AG04449 (cell line): ENCODE data around the gene GNA15.

Experiments used
- CTCF ChIA-PET: fragments of 350-600 bp; formaldehyde crosslinking; extraction: SDS; loops from one replicate; lab custom pipeline; 2021; ENCODE audit warnings: antibody characterized with exemption; lab: Yijun Ruan, JAX
- POLR2A ChIA-PET: fragments of 400-600, 350-600 bp; formaldehyde crosslinking; extraction: SDS; loops from one replicate; lab custom pipeline; 2020; ENCODE audit warnings: antibody characterized with exemption, inconsistent platforms; lab: Yijun Ruan, JAX
- DNase-seq: peaks from one replicate; pipeline ENCODE4 v3.0.0-alpha.2; 2010; ENCODE audit warnings: low read depth, low spot score
- H3K4me3 ChIP-seq: 2 replicates; pipeline ENCODE4 v1.5.1; 2011; ENCODE audit warnings: low read depth, mild to moderate bottlenecking, control low read depth, low read length
- TF ChIP-seq, protein P1 (sequence below): IDR thresholded peaks from one replicate; pipeline ENCODE4 v1.5.1; 2011; ENCODE audit warnings: mild to moderate bottlenecking, moderate library complexity, low read length, control low read depth, inconsistent platforms; ENCODE audit not compliant: insufficient read depth; ENCODE audit errors: missing control alignments

The GNA15 gene

DNA sequence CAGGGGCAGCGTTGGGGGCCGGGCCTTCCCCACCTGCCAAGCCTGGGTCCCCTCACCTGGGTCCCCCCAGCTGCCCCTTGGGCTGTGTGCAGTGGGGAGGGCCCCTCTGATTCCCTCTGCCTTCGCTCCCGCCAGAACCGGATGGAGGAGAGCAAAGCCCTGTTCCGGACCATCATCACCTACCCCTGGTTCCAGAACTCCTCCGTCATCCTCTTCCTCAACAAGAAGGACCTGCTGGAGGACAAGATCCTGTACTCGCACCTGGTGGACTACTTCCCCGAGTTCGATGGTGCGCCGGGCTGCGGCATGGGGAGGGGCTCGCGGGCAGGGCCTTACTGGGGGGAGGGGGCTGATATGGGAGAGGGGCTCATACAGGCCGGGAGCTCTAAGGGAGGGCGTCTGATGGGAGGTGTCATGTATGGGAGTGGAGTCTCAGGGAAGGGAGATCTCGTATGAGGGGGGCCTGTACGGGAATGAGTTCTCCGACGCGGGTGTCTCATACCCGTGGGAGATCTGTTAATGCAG is 16.7 kb upstream of the GNA15 start:
- TF ChIP-seq, protein P1, sequence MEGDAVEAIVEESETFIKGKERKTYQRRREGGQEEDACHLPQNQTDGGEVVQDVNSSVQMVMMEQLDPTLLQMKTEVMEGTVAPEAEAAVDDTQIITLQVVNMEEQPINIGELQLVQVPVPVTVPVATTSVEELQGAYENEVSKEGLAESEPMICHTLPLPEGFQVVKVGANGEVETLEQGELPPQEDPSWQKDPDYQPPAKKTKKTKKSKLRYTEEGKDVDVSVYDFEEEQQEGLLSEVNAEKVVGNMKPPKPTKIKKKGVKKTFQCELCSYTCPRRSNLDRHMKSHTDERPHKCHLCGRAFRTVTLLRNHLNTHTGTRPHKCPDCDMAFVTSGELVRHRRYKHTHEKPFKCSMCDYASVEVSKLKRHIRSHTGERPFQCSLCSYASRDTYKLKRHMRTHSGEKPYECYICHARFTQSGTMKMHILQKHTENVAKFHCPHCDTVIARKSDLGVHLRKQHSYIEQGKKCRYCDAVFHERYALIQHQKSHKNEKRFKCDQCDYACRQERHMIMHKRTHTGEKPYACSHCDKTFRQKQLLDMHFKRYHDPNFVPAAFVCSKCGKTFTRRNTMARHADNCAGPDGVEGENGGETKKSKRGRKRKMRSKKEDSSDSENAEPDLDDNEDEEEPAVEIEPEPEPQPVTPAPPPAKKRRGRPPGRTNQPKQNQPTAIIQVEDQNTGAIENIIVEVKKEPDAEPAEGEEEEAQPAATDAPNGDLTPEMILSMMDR = no peak
- DNase-seq = no peak
- ChIA-PET POLR2A (no interaction called here), CTCF (no interaction called here)
- no peak overlapping the region for H3K4me3 ChIP-seq

DNA sequence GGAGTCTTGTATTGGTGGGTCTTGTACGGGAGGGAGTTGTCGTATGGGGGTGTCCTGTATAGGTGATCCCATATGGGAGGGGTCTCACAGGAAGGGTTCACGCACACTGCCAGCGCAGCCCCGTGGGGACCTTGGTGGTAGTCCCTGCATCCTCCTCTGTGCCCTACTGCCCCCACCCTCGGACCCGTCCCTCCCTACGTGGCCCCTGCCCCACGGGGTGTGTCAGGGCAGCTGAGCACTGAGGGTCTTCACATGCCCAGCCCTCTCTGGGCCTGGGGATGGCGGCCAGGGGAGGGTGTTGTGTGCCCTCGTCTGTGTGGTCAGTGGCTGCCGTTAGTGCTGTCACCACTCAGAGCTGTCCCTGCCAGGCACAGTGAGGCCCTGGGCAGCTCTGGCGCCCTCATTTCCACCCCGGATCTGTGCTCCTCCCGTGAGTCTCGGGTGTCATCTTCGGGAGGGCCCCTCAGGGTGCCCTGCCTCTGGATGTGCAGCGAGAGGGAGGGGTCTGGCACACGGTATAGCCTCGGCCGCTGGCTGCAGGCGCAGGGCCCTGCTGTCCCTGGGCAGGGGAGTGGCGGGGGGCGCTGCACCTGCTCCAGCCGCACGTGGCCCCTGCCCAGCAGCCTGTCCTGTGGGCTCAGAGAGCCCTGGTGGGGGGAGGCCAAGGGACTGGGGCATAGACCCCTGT is 16.0 kb upstream of the GNA15 start:
- TF ChIP-seq, protein P1 = no peak
- no peak overlapping the region for H3K4me3 ChIP-seq
- no peak for DNase-seq
- ChIA-PET POLR2A (no interaction called here), CTCF (interaction anchor here (1.2 kb wide), 1 partner anchor 16 kb away, joined by 4 read pairs; no protein-coding TSS in a partner anchor)

DNA sequence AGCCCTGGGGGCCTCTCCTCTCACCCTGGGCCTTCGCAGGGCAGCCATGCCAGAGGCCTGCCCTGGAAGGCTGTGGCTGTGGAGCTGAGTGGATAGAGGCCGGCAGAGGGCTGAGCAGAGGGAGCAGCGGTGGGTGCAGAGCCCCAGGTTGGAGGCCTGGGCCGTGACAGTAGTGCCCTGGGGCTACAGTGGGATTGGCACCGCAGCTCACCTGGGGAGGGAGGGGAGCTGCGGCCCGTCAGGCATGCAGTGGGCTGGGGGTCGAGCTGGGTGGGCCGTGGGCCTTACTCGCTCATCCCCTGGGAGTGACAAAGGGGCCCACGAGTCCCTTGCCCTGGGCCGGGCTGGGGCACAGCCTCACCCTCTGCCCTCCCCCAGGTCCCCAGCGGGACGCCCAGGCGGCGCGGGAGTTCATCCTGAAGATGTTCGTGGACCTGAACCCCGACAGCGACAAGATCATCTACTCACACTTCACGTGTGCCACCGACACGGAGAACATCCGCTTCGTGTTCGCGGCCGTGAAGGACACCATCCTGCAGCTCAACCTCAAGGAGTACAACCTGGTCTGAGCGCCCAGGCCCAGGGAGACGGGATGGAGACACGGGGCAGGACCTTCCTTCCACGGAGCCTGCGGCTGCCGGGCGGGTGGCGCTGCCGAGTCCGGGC is 15.1 kb upstream of the GNA15 start:
- no peak for DNase-seq
- no peak overlapping the region for H3K4me3 ChIP-seq
- CTCF ChIA-PET = interaction anchor here (1.2 kb wide), 1 partner anchor 17 kb away, joined by 4 read pairs; no protein-coding TSS in a partner anchor
- TF ChIP-seq, protein P1 = no peak
- POLR2A ChIA-PET = no interaction called here

DNA sequence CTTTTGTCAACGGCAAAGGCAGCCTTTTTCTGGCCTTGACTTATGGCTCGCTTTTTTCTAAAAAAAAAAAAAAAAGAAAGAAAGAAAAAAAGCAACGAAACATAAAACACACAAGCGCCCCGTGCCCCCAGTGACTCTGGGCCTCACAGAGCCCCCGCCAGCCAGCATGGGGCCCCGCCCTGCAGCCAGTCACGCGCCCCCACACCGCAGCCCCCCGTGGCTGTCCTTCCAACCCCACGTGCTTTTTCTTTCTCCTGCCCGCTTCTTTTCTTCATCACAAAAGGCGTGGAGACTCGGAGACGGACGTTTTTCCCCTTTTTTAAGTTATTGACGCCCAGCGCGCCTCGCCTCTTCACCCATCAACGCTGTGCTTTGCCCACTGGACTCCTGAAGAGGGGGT is 14.4 kb upstream of the GNA15 start:
- TF ChIP-seq, protein P1 = no peak
- ChIA-PET CTCF (no interaction called here), POLR2A (no interaction called here)
- no peak for DNase-seq
- H3K4me3 ChIP-seq = no peak overlapping the region

DNA sequence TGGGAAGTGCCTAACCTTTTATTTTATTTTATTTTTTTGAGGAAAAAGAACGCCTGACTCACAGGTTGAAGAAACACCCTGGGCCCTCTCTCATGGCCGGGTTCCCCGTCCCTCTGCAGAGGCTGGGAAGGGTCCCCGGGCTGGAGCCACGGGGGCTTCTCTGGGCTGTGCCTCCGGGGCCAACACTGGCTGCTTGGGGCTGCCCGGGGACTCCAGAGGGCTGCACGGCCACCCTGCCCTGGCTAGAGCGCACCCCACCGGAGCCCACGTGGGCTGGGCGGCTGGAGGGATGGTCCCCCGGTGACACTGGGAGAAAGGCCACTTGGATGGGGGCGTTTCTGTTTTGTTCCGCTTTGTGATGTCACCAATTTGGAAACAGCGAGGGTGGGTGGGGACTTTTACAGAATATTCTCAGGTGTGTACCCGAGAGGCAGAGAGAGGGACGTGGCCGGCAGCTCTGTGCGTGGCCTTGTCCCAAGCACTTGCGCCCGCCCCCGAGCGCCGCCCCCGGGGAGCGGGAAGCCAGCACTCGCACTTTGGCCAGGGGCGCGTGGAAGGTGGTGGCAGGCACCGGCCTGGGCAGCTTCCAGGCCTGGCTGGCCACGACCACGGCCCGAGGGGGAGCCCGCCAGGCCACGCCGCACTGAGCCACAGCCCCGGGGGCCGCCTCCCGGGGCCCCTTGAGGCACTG is 13.9 kb upstream of the GNA15 start:
- no peak overlapping the region for H3K4me3 ChIP-seq
- CTCF ChIA-PET = no interaction called here
- POLR2A ChIA-PET = no interaction called here
- DNase-seq = no peak
- TF ChIP-seq, protein P1 = no peak

DNA sequence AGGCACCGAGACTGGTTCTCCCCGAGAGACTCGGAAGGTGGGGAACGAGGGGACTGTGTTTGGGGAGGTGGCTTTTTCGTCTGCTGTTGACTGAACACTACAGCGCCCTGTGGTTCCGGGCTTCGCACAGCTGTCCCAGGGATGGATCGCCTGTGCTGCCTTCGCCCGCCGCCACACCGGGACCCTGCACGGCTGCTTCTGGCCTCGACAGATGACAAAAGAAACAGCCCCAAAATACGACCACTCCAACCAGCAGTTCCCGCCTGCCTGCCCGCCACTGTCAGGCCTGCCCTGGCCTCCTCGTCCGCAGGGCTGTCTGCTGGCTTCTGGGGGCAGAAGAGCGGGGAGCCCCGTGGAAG is 13.3 kb upstream of the GNA15 start:
- DNase-seq = no peak
- ChIA-PET POLR2A (no interaction called here), CTCF (no interaction called here)
- H3K4me3 ChIP-seq = no peak overlapping the region
- TF ChIP-seq, protein P1 = no peak
